Chondrocyte (in vitro differentiated cells): ENCODE measurements around the gene GPC6. TPM values are rescaled to one million over a fixed set of nuclear protein-coding genes. Genes with fewer than 3 reads are reported as not detected.

ENCODE experiments used
- DNase-seq: peaks from one replicate; pipeline ENCODE4 v3.0.0; 2021; ENCODE audit warnings: mixed read lengths, low spot score
- H3K27ac Mint-ChIP-seq: one replicate; pipeline ENCODE4 v1.8.0; 2021; ENCODE audit warnings: mild to moderate bottlenecking, moderate library complexity, mixed read lengths; ENCODE audit not compliant: unreplicated experiment
- H3K27me3 Mint-ChIP-seq: 2 replicates; pipeline ENCODE4 v1.8.0; 2021; ENCODE audit warnings: low read depth, mixed read lengths
- H3K36me3 Mint-ChIP-seq: 2 replicates; pipeline ENCODE4 v1.8.0; 2021; ENCODE audit warnings: low read depth, mixed read lengths
- H3K4me1 Mint-ChIP-seq: 2 replicates; pipeline ENCODE4 v1.8.0; 2021; ENCODE audit warnings: low read depth, mild to moderate bottlenecking, mixed read lengths
- H3K4me3 Mint-ChIP-seq: one replicate; pipeline ENCODE4 v1.8.0; 2021; ENCODE audit warnings: mild to moderate bottlenecking, moderate library complexity, mixed read lengths; ENCODE audit not compliant: unreplicated experiment
- H3K9me3 Mint-ChIP-seq: 2 replicates; pipeline ENCODE4 v1.8.0; 2021; ENCODE audit warnings: low read depth, mixed read lengths
- CTCF ChIP-seq: fragments of 200-600 bp; sonication (generic); IDR thresholded peaks from 2 replicates; pipeline ENCODE4 v1.5.0; 2021; ENCODE audit warnings: antibody characterized with exemption, mild to moderate bottlenecking, moderate library complexity
- total RNA-seq: library from RNA; stranded (reverse); gene quantifications from 3 replicates; pipeline ENCODE4 v1.2.1, GENCODE V29; 2021

GPC6 gene
- total RNA-seq, 1 donor from 2014 or later = 76.1 TPM

GRCh38 chr13:94416454-94417080 is 1190.0 kb downstream of the GPC6 start:
- H3K4me1 Mint-ChIP-seq = peaks cover 10% of the 10 kb centered on the region
- no peak overlapping the region for H3K27ac Mint-ChIP-seq
- peaks cover 5% of the 10 kb centered on the region for H3K36me3 Mint-ChIP-seq
- H3K27me3 Mint-ChIP-seq = no peaks in the 10 kb centered on the region
- no peak overlapping the region for H3K4me3 Mint-ChIP-seq
- H3K9me3 Mint-ChIP-seq = peaks cover 12% of the 10 kb centered on the region
- DNase-seq = no peak
- peak; percentile 69 for TF ChIP-seq CTCF

- Mint-ChIP-seq H3K27me3 (no peaks in the 10 kb centered on the region), H3K36me3 (peaks cover 5% of the 10 kb centered on the region), H3K27ac (no peak overlapping the region)
Measured at GRCh38 chr13:94417294-94417693, 1190.7 kb downstream of the GPC6 start.

GRCh38 chr13:94419304-94419924 is 1192.8 kb downstream of the GPC6 start:
- no peak for DNase-seq
- H3K36me3 Mint-ChIP-seq = peaks cover 6% of the 10 kb centered on the region
- H3K9me3 Mint-ChIP-seq = peaks cover 14% of the 10 kb centered on the region
- no peak overlapping the region for H3K4me3 Mint-ChIP-seq
- H3K27ac Mint-ChIP-seq = peak overlapping the region; percentile 24
- H3K27me3 Mint-ChIP-seq = no peaks in the 10 kb centered on the region
- TF ChIP-seq CTCF = no peak
- H3K4me1 Mint-ChIP-seq = peaks cover 5% of the 10 kb centered on the region

More at GRCh38 chr13:94417294-94417693, 1190.7 kb downstream of the GPC6 start:
- no peak for TF ChIP-seq CTCF
- DNase-seq = no peak
- H3K4me3 Mint-ChIP-seq = no peak overlapping the region
- peaks cover 10% of the 10 kb centered on the region for H3K4me1 Mint-ChIP-seq
- peaks cover 14% of the 10 kb centered on the region for H3K9me3 Mint-ChIP-seq

GRCh38 chr13:94419925-94420305 is 1193.3 kb downstream of the GPC6 start:
- H3K27me3 Mint-ChIP-seq = peaks cover 1% of the 10 kb centered on the region

More at GRCh38 chr13:94419925-94420305, 1193.3 kb downstream of the GPC6 start:
- H3K27ac Mint-ChIP-seq = no peak overlapping the region
- H3K4me3 Mint-ChIP-seq = no peak overlapping the region
- no peak for DNase-seq
- peaks cover 6% of the 10 kb centered on the region for H3K36me3 Mint-ChIP-seq
- no peak for TF ChIP-seq CTCF
- peaks cover 14% of the 10 kb centered on the region for H3K9me3 Mint-ChIP-seq
- H3K4me1 Mint-ChIP-seq = peaks cover 5% of the 10 kb centered on the region
